Measurements from ENCODE around the gene MST1.

The MST1 gene

DNA sequence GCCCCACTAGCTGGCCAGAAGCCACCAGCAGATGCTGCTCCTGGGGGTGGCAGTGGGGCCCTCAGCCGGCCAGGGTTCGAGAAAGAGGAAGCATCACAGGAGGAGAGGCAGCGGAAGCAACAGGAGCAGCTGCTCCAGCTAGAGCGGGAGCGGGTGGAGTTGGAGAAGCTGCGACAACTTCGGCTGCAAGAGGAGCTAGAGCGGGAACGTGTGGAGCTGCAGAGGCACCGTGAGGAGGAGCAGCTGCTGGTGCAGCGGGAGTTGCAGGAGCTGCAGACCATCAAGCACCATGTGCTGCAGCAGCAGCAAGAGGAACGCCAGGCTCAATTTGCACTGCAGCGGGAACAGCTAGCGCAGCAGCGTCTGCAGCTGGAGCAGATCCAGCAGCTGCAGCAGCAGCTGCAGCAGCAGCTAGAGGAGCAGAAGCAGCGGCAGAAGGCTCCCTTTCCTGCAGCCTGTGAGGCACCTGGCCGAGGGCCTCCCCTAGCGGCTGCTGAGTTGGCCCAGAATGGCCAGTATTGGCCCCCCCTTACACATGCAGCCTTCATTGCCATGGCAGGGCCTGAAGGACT, 32.6 kb downstream of the MST1 start:
- no peak for DNase-seq (ENCODE audit: low spot score)

DNA sequence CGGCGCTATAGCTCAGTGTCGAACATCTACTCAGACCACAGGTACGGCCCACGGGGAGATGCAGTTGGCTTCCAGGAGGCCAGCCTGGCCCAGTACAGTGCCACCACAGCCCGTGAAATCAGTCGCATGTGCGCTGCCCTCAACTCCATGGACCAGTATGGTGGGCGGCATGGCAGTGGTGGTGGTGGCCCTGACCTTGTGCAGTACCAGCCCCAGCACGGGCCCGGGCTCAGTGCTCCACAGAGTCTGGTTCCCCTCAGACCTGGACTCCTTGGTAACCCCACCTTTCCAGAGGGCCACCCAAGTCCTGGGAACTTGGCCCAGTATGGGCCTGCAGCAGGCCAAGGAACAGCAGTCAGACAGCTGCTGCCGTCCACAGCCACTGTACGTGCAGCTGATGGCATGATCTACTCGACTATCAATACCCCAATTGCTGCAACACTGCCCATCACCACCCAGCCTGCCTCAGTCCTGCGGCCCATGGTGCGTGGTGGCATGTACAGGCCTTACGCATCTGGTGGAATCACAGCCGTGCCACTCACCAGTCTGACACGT, 33.5 kb downstream of the MST1 start:
- DNase-seq (ENCODE audit: low spot score) = no peak

- no peak for DNase-seq (ENCODE audit: low spot score)
Measured at GRCh38 chr3:49654955-49655556, 34.2 kb downstream of the MST1 start.

GRCh38 chr3:49654176-49654825, 35.0 kb downstream of the MST1 start:
- no peak for DNase-seq (ENCODE audit: low spot score)

DNA sequence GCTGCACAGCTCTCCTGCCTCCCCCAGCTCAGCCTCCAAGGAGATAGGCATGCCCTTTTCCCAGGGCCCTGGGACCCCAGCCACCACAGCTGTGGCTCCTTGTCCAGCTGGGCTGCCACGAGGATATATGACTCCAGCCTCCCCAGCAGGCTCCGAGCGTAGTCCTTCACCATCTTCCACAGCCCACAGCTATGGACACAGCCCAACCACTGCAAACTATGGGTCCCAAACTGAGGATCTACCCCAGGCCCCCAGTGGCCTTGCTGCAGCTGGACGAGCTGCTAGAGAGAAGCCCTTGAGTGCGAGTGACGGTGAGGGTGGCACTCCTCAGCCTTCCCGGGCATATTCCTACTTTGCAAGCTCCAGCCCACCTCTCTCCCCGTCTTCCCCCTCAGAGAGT, 35.7 kb downstream of the MST1 start:
- DNase-seq (ENCODE audit: low spot score) = no peak

- DNase-seq (ENCODE audit: low spot score) = no peak
Measured at GRCh38 chr3:49652903-49653415, 36.3 kb downstream of the MST1 start.

GRCh38 chr3:49652218-49652902, 36.9 kb downstream of the MST1 start:
- DNase-seq (ENCODE audit: low spot score) = no peak

GRCh38 chr3:49650637-49651036, 38.6 kb downstream of the MST1 start:
- DNase-seq (ENCODE audit: low spot score) = no peak

DNA sequence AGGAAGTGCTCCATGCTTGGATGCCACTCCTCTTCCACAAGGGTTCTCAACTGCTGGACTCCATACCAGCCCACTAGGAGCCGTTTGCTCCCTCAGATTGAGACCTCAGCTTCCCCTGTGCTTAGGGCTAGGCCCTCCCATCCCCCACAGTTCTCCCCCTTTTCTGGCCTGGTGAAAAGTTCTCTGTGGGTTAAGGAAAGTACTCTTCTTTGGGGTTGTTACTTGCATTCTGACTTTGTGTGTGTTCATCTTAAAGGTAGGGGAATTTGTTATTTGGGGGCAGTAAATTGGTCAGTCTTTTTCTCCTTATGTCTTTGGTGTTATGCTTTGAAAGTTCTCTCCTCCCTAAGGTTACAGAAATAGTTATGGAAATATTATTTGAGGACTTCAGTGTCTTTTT, 39.1 kb downstream of the MST1 start:
- no peak for DNase-seq (ENCODE audit: low spot score)

DNA sequence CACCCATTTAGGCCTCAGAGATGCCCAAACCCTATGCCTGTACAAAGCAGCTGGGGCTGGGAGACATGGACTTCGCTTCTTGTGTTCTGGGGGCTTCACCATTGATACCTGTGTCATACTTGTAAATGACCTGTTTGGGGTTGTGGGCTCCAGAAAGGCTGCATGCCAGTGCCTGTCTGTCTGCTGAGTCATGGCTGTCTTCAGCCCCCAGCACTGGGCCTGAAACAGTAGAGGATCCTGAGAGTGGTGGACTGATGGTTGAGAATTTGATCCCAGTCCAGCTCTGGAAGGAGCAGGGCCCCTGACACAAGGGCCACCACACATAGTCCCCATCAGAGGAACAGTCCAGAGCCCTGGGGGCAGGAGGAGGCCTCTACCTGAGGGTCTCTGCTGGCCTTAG, 39.7 kb downstream of the MST1 start:
- no peak for DNase-seq (ENCODE audit: low spot score)

DNA sequence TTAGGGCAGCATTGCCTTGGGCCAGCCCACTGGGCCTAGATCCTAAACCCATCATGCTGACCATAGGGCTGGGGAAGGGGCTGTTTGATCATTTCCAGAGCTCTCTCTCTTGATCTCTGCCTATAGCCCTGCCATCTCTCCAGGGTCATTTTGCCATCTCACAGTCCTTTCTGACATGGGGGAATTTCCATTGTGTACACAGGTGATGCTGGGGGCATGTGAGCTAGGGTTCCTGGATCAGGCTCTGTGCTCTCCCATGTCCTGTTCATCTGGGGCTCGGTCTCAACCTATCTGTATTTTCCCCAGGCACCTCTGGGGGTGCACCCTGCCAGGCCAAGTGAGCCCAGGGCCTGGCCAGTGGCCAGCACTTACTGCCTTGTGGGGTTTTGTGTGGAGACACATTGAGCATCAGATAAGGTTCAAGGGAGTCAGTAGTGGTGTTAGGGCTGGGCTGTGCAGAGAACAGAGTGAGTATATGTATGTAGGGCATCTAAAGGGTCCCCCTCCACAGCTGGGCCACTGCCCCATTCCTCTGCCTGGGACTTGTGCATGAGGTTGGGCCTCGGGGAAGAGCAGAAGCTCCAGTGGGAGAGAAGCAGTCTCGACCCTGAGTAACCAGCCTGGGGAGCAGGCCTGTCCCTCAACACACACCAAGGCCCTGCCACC, 40.8 kb downstream of the MST1 start:
- no peak for DNase-seq (ENCODE audit: low spot score)

- no peak for DNase-seq (ENCODE audit: low spot score)
Measured at GRCh38 chr3:49647741-49648140, 41.5 kb downstream of the MST1 start.

DNA sequence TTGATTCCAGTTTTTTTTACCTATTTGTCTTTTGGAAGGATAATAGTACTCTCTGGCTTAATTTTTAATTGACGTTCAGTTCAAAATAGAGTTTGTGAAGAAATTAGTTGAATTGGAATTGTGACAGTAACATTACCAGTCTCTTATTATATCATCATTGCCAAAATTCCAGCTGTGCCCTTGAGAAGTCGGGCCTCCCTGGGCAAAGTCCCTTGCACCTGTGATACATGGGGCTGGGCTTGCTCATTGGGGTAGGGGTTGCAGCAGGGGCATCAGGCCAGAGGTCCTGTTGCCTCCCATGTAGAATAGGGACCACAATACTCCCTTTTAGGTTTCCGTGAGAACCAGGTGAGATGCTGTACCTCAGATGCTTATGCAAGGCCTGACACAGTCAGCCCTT, 43.0 kb downstream of the MST1 start:
- DNase-seq (ENCODE audit: low spot score) = no peak

DNA sequence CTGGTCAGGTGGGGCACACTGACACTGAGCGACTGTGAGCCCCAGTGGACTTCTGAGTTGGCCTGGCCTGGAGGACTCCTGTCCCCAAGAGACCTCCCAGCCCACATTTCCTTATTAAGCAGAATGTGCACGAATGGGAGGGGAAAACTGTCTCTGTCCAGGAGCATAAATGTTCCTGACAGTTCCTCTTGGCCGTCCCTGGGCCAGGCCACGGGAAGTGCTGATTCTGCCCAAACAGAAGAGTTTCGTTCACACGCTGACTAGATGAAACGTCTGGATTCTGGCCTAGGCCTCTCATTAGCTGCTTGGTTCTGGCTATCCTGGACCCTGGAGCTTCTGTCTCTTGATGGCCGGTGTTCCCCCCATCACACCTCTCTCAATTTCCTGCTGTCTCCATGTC, 44.6 kb downstream of the MST1 start:
- no peak for DNase-seq (ENCODE audit: low spot score)

DNA sequence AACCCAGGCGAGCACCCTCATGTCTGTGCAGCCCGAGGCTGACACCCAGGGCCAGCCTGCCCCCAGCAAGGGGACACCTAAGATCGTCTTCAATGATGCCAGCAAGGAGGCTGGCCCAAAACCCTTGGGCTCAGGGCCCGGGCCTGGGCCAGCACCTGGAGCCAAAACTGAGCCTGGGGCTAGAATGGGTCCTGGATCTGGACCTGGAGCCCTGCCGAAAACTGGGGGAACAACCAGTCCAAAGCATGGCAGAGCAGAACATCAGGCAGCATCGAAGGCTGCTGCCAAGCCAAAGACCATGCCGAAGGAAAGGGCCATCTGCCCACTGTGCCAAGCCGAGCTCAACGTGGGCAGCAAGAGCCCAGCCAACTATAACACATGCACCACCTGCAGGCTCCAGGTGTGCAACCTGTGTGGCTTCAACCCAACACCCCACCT, 46.5 kb downstream of the MST1 start:
- DNase-seq (ENCODE audit: low spot score) = no peak

DNA sequence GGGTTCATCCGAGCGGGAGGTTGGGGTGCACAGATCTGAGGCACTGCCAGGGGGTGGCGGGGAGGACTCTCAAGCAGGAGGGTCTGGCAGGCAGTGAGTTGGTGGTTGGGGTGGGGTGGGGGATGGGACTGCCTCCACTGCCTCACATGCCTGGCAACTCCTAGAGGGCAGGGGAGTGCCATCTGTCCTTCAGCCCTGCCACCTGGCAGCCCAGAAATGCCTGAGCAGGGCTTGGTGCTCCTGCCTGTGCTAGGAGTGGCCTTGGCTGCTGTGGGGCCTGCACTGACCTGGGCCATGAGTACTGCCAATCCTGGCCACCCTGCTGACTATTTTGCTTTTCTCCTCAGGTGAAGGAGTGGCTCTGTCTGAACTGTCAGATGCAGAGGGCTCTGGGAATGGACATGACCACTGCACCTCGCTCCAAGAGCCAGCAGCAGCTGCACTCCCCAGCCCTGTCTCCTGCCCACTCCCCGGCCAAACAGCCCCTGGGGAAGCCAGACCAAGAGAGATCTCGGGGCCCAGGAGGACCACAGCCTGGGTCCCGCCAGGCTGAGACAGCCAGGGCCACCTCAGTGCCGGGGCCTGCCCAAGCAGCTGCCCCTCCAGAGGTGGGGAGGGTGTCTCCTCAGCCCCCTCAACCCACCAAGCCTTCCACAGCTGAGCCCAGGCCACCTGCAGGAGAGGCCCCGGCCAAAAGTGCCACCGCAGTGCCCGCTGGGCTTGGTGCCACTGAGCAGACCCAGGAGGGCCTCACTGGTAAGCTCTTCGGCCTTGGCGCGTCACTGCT, 47.2 kb downstream of the MST1 start:
- DNase-seq (ENCODE audit: low spot score) = no peak

DNA sequence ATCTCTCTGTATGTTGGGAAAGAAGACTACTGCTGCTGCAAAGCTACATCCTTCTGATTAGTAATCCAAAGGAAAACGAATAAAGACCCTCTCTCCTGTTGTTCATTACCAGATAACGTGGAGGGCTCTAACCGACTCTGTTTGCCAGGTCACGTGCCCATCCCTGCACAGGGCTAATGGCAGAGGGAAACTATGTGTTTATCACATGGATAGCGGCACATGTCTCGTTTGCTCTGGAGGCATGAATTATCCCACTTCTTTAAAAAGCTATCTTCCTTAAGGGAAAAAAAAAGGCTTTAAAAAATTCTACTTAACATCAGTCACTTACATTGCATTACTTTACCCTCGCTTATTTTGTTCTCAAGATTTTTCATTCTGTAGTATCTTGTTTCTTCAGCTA, 48.0 kb downstream of the MST1 start:
- no peak for DNase-seq (ENCODE audit: low spot score)

DNA sequence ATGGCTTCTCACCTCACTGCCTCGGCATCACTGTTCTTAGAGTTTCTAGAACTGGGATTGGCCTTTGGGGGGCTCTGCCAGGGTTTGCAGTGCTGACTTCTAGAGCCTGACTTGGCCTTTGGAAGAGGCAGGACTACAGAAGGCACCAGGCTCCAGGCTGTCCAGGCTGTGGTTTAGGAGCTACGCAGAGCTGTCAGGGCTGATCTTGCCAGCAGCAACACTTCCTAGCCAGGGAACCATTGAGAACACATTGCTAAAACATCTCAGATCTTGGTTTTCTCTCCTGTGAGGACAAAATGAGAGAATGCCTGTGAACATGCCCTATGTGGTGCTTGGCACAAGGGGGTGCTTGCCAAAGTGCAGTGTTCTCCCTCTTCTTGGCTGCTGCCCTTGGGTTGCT, 49.7 kb downstream of the MST1 start:
- DNase-seq (ENCODE audit: low spot score) = no peak

DNA sequence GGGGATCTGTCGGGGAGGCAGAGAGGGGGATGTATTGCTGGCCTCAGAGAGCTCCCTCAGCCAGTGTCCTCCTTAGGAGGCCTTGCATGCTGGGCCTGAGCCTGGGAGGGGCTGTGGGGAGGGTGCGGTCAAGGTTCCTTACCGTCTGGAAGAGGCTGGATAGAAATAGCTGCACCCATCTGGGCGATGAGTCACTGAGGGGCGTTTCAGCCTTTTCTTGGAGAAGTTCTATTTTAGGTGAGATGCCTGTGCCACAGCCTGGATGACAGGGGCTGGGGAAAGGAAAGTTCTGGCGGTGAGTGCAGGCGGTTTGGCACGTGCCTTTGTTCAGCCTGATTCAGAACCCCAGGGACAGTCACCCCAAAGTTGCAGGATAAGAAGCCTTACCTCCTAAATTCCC, 50.8 kb downstream of the MST1 start:
- no peak for DNase-seq (ENCODE audit: low spot score)

DNA sequence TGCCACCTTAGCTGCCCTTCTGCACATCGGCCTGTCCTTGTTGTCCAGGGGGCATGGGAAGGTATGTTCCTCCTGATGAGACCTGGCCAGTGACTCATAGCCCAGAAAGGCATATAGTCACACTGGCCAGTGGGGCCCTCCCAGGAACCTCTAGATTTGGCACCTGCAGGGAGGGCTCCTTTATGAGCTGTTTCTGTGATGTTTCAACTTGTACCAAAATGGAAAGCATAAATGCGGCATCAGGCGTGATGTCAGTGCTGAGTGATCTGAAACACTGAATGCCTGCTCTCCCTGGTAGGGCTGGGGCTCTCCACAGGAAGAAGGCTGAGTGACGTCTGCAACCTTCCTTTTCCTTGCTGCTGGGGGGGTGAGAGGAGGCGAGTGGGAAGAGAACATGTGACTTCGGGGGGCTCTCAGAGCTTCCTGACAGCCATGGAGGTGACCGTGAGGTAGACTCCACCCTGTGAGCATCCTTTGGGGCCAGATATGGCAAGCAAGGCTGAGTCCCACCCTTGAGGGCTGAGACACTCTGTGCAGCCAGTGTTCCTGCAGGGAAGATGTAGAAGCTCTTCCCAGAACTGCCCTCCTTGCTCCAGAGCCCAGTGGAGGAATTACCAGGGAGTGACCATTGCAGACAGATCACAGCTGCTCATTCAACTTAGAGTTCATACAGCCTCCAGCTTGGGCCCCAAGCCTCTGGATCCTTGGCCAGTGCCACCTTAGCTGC, 52.2 kb downstream of the MST1 start:
- DNase-seq (ENCODE audit: low spot score) = no peak

DNA sequence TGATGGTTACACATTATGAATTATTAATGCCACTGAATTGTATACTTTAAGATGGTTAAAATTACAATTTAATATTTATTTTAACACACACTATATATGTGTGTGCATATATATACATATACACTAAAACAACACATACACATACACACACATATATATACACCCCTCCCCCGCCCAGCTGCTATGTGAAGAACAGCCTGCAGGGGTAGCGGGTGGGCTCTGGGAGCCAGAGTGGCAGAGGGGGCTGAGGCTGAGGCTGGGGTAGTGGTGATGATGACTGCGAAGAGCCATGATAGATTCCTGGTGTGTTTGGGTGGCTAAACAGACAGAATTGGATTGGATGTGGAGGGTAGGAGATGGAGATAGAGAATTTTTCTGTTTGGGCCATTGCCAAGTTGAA, 54.5 kb downstream of the MST1 start:
- DNase-seq (ENCODE audit: low spot score) = no peak

All from kidney capillary endothelial cell (primary cell).